A673 (cell line): Measurements from ENCODE around the gene TSPEAR.

ENCODE experiments used
- CTCF ChIP-seq: fragments of 300-800, 200-600 bp; sonication (generic); conservative IDR thresholded peaks from 2 replicates; pipeline ENCODE4 v1.5.1; 2017; ENCODE audit warnings: low read depth, mild to moderate bottlenecking, antibody characterized with exemption, low read length, moderate library complexity, mixed read lengths
- EZH2 ChIP-seq: fragments of 200-600 bp; sonication (generic); IDR thresholded peaks from 2 replicates; pipeline ENCODE4 v1.6.1; 2017; ENCODE audit warnings: borderline replicate concordance, low read depth, mild to moderate bottlenecking, mixed read lengths, antibody characterized with exemption, low read length; ENCODE audit not compliant: poor library complexity, severe bottlenecking

DNA sequence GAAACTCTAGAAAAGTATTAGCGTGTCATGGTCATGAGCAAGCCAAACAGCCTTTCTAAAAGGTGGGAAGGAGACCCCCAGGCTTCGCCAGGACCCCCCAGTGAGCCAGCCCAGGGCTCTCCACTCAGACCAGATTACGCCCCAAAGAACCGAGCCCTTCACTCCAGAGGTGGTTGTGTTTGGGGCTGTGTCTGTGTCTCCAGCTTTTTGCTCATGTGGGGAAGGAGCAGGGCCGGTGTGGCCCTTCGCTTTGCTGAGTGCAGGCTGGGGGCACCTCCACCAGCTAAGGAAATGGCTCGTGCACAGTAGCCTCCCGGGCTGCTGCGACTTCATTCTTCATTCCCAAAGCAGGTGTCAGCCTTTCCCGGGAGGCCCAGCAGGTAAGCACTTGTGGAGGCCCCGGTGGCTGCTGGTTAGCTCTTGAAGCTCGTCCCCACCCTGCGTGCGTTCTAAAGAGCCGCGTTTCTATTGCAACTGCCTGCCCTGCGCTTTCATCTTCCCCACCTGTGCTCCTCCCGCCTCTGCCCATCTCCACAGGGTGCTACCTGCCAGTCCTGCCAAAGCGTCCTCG lies 531 bp downstream of the TSPEAR start:
- TF ChIP-seq EZH2 = no peak
- no peak for TF ChIP-seq CTCF
